ENCODE results near the gene GJA1.
"Not testable (repeated sequence)": the region's sequence is repeated elsewhere in the genome, so short reads cannot be mapped to it uniquely, and the experiment has no call there.

Gene GJA1

DNA sequence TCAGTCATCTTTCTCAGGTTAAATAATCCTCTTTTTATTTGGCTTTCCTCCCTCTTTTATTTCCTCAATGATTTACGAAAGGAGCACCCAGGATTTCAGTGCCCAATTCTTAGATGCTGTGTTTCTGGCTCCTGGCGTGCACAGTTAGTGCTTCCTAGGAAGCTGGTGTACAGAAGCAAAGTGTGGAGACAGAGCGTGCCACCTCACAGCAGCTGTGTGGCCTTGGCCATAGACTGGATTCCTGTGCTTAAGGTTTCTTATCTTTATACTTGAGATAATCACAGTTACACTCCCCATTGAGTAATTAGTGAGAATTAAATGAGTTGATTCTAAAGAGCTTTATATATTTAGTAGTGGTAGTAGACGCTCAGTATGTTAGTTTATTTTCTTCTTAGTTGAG lies 39.7 kb upstream of the GJA1 start:
- no peaks in the 10 kb centered on the region for H3K36me3 ChIP-seq (ENCODE audit: insufficient read depth, low read length)
- H3K4me3 ChIP-seq (ENCODE audit: low read depth in 1 of 2, low read length in 2 of 2): no peak overlapping the region
- ATAC-seq (ENCODE audit: insufficient read depth, low read depth) (no peak), DNase-seq (no peak)
- H3K79me2 ChIP-seq (ENCODE audit: insufficient read depth, low read length): no peaks in the 10 kb centered on the region
- no peak overlapping the region for H3K27ac ChIP-seq (ENCODE audit: low read length)
- H3K4me1 ChIP-seq (ENCODE audit: insufficient read depth, low read length): no peaks in the 10 kb centered on the region
- no peak for TF ChIP-seq EZH2 (IDR thresholded peaks at IDR 0.05; ENCODE audit: borderline replicate concordance, low read depth, low read length, severe bottlenecking)
- TF ChIP-seq CTCF (IDR thresholded peaks at IDR 0.05; ENCODE audit: borderline replicate concordance, extremely low read depth, low read length, poor library complexity, severe bottlenecking): no peak
- no peaks in the 10 kb centered on the region for H3K9me3 ChIP-seq (ENCODE audit: insufficient read depth, low read length, severe bottlenecking)
- no peak overlapping the region for H3K4me2 ChIP-seq (ENCODE audit: insufficient read depth, low read length)
- H4K20me1 ChIP-seq (ENCODE audit: insufficient read depth, low read length): no peaks in the 10 kb centered on the region
- no peak overlapping the region for H2AFZ ChIP-seq (ENCODE audit: low read depth, low read length)
- H3K27me3 ChIP-seq (ENCODE audit: insufficient read depth, low read length, poor library complexity): no peaks in the 10 kb centered on the region
- no peak overlapping the region for H3K9ac ChIP-seq (ENCODE audit: low read depth, low read length)

GRCh38 chr6:121397188-121397587 lies 38.3 kb upstream of the GJA1 start:
- not testable (repeated sequence) for DNase-seq; H3K4me1 ChIP-seq (ENCODE audit: insufficient read depth, low read length); H3K9me3 ChIP-seq (ENCODE audit: insufficient read depth, low read length, severe bottlenecking); H3K9ac ChIP-seq (ENCODE audit: low read depth, low read length); H3K79me2 ChIP-seq (ENCODE audit: insufficient read depth, low read length); H3K36me3 ChIP-seq (ENCODE audit: insufficient read depth, low read length); H3K4me2 ChIP-seq (ENCODE audit: insufficient read depth, low read length); H2AFZ ChIP-seq (ENCODE audit: low read depth, low read length); H3K27ac ChIP-seq (ENCODE audit: low read length); H3K27me3 ChIP-seq (ENCODE audit: insufficient read depth, low read length, poor library complexity); H3K4me3 ChIP-seq (ENCODE audit: low read depth in 1 of 2, low read length in 2 of 2); ATAC-seq (ENCODE audit: insufficient read depth, low read depth); H4K20me1 ChIP-seq (ENCODE audit: insufficient read depth, low read length)

DNA sequence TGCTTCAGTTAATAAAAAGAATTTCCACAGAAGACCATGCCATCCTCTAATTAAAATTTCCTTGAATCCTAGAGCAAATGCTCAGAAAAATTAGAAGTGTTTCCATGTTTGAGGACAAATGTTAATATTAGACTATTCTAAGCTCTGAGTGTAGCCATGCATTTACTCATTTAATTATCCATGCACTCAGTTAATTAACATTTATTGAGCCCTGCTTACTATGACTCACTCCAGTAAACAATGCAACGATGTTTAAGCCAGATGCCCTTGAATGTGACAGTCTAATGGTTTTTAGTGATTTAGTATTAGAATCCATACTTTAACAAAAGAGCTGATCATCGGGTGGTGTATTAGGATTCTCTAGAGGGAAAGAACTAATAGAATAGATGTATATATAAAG lies 37.3 kb upstream of the GJA1 start:
- no peak overlapping the region for H3K4me3 ChIP-seq (ENCODE audit: low read depth in 1 of 2, low read length in 2 of 2)
- H3K79me2 ChIP-seq (ENCODE audit: insufficient read depth, low read length): no peaks in the 10 kb centered on the region
- DNase-seq (no peak), ATAC-seq (ENCODE audit: insufficient read depth, low read depth) (no peak)
- no peak overlapping the region for H2AFZ ChIP-seq (ENCODE audit: low read depth, low read length)
- H4K20me1 ChIP-seq (ENCODE audit: insufficient read depth, low read length): no peaks in the 10 kb centered on the region
- H3K9me3 ChIP-seq (ENCODE audit: insufficient read depth, low read length, severe bottlenecking): no peaks in the 10 kb centered on the region
- no peak overlapping the region for H3K4me2 ChIP-seq (ENCODE audit: insufficient read depth, low read length)
- no peaks in the 10 kb centered on the region for H3K36me3 ChIP-seq (ENCODE audit: insufficient read depth, low read length)
- no peak overlapping the region for H3K27ac ChIP-seq (ENCODE audit: low read length)
- H3K27me3 ChIP-seq (ENCODE audit: insufficient read depth, low read length, poor library complexity): no peaks in the 10 kb centered on the region
- no peak for TF ChIP-seq CTCF (IDR thresholded peaks at IDR 0.05; ENCODE audit: borderline replicate concordance, extremely low read depth, low read length, poor library complexity, severe bottlenecking)
- no peak for TF ChIP-seq EZH2 (IDR thresholded peaks at IDR 0.05; ENCODE audit: borderline replicate concordance, low read depth, low read length, severe bottlenecking)
- H3K4me1 ChIP-seq (ENCODE audit: insufficient read depth, low read length): no peaks in the 10 kb centered on the region
- no peak overlapping the region for H3K9ac ChIP-seq (ENCODE audit: low read depth, low read length)

- H3K4me3 ChIP-seq (ENCODE audit: low read depth in 1 of 2, low read length in 2 of 2): no peak overlapping the region
- H3K27me3 ChIP-seq (ENCODE audit: insufficient read depth, low read length, poor library complexity): no peaks in the 10 kb centered on the region
- H3K4me2 ChIP-seq (ENCODE audit: insufficient read depth, low read length): no peak overlapping the region
- TF ChIP-seq EZH2 (IDR thresholded peaks at IDR 0.05; ENCODE audit: borderline replicate concordance, low read depth, low read length, severe bottlenecking) (no peak), CTCF (IDR thresholded peaks at IDR 0.05; ENCODE audit: borderline replicate concordance, extremely low read depth, low read length, poor library complexity, severe bottlenecking) (no peak)
- H3K9me3 ChIP-seq (ENCODE audit: insufficient read depth, low read length, severe bottlenecking): no peaks in the 10 kb centered on the region
- H4K20me1 ChIP-seq (ENCODE audit: insufficient read depth, low read length): no peaks in the 10 kb centered on the region
- no peak overlapping the region for H2AFZ ChIP-seq (ENCODE audit: low read depth, low read length)
- no peak overlapping the region for H3K27ac ChIP-seq (ENCODE audit: low read length)
- no peaks in the 10 kb centered on the region for H3K36me3 ChIP-seq (ENCODE audit: insufficient read depth, low read length)
- no peaks in the 10 kb centered on the region for H3K4me1 ChIP-seq (ENCODE audit: insufficient read depth, low read length)
- H3K9ac ChIP-seq (ENCODE audit: low read depth, low read length): no peak overlapping the region
- no peaks in the 10 kb centered on the region for H3K79me2 ChIP-seq (ENCODE audit: insufficient read depth, low read length)
- ATAC-seq (ENCODE audit: insufficient read depth, low read depth) (no peak), DNase-seq (no peak)
Observed at GRCh38 chr6:121399966-121400365, 35.5 kb upstream of the GJA1 start.

All from DND-41 (cell line).